Renal pelvis (tissue), 3 donors: ENCODE data around the gene IFNL4. TPM values are rescaled to one million over a fixed set of nuclear protein-coding genes. Genes with fewer than 3 reads are reported as not detected.

Experiments
- polyA plus RNA-seq, 3 donors: library from polyadenylated mRNA; unstranded; fragments of 120-200 nt; gene quantifications; one replicate each; pipeline ENCODE4 v1.2.1, GENCODE V29; 2013; ENCODE audit not compliant: insufficient read length in 3 of 3

The IFNL4 gene
- polyA plus RNA-seq, 3 donors: 0.09 TPM; not detected in 2

Other genes starting within 250 kb of the IFNL4 start
- 1 to 10 TPM; 7.8 to 10.0 (median 8.7) TPM for gene FBXO27, start 216.3 kb downstream of the IFNL4 start, polyA plus RNA-seq
- gene ACP7, start 164.5 kb downstream of the IFNL4 start, polyA plus RNA-seq: under 1 TPM; 0.29 to 0.75 (median 0.67) TPM
- 10 to 100 TPM; 66.6 to 76.3 (median 73.6) TPM for gene PAK4, start 123.1 kb downstream of the IFNL4 start, polyA plus RNA-seq
- 1 to 10 TPM; 1.3 to 1.9 (median 1.6) TPM for gene NCCRP1, start 51.9 kb downstream of the IFNL4 start, polyA plus RNA-seq
- not detected for gene SYCN, start 44.6 kb downstream of the IFNL4 start, polyA plus RNA-seq
- not detected for gene IFNL3, start 3.9 kb downstream of the IFNL4 start, polyA plus RNA-seq
- not detected for gene IFNL2, start 19.5 kb upstream of the IFNL4 start, polyA plus RNA-seq
- gene IFNL1, start 47.6 kb upstream of the IFNL4 start, polyA plus RNA-seq: not detected
- gene LRFN1, start 72.0 kb upstream of the IFNL4 start, polyA plus RNA-seq: 1 to 10 TPM; 1.6 to 2.9 (median 2.6) TPM
- 10 to 100 TPM; 18.8 to 25.4 (median 24.1) TPM for gene GMFG, start 87.2 kb upstream of the IFNL4 start, polyA plus RNA-seq
- 100 to 1,000 TPM; 124 to 155 (median 129) TPM for gene SAMD4B, start 93.6 kb upstream of the IFNL4 start, polyA plus RNA-seq
- gene PAF1, start 142.2 kb upstream of the IFNL4 start, polyA plus RNA-seq: 10 to 100 TPM; 63.3 to 79.3 (median 77.1) TPM
- gene MED29, start 142.5 kb upstream of the IFNL4 start, polyA plus RNA-seq: 10 to 100 TPM; 39.9 to 42.5 (median 41.3) TPM
- gene ZFP36, start 158.0 kb upstream of the IFNL4 start, polyA plus RNA-seq: 10 to 100 TPM; 20.1 to 25.1 (median 22.8) TPM
- gene PLEKHG2, start 163.8 kb upstream of the IFNL4 start, polyA plus RNA-seq: 100 to 1,000 TPM in 1 of 3 donors, 10 to 100 TPM in 2; 81.8 to 135 (median 87.0) TPM
- gene RPS16, start 187.1 kb upstream of the IFNL4 start, polyA plus RNA-seq: 1,000 to 10,000 TPM; 1,287 to 1,452 (median 1,291) TPM
- 100 to 1,000 TPM; 149 to 158 (median 149) TPM for gene SUPT5H, start 196.7 kb upstream of the IFNL4 start, polyA plus RNA-seq
- 10 to 100 TPM; 78.8 to 92.7 (median 92.5) TPM for gene TIMM50, start 232.0 kb upstream of the IFNL4 start, polyA plus RNA-seq